ENCODE measurements around the gene ING2. TPM values are rescaled to one million over a fixed set of nuclear protein-coding genes. Genes with fewer than 3 reads are reported as not detected.

Gene ING2
- total and polyA plus RNA-seq, 3 donors from 2014 or later, result 38.0 to 47.3 (median 47.2) TPM

DNA sequence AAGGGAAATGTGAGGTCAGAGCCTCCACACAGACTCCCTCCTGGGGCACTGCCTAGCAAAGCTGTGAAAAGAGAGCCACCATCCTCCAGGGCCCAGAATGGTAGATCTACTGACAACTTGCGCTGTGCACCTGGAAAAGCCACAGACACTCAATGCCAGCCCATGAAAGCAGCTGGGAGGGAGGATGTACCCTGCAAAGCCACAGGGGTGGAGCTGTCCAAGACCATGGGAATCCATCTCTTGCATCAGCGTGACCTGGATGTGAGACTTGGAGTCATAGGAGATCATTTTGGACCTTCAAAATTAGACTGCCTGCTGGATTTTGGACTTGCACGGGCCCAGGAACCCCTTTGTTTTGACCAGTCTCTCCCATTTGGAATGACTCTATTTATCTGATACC is 37.6 kb upstream of the ING2 start:
- TF ChIP-seq, protein P1, sequence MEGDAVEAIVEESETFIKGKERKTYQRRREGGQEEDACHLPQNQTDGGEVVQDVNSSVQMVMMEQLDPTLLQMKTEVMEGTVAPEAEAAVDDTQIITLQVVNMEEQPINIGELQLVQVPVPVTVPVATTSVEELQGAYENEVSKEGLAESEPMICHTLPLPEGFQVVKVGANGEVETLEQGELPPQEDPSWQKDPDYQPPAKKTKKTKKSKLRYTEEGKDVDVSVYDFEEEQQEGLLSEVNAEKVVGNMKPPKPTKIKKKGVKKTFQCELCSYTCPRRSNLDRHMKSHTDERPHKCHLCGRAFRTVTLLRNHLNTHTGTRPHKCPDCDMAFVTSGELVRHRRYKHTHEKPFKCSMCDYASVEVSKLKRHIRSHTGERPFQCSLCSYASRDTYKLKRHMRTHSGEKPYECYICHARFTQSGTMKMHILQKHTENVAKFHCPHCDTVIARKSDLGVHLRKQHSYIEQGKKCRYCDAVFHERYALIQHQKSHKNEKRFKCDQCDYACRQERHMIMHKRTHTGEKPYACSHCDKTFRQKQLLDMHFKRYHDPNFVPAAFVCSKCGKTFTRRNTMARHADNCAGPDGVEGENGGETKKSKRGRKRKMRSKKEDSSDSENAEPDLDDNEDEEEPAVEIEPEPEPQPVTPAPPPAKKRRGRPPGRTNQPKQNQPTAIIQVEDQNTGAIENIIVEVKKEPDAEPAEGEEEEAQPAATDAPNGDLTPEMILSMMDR (IDR thresholded peaks at IDR 0.05), result no peak
- TF ChIP-seq POLR2A (IDR thresholded peaks at IDR 0.05), result no peak
- intact Hi-C loops (cut with DNase I; ENCODE audit: low total_unique reads), result no loop called here
- no peak for DNase-seq
- Histone ChIP-seq H3K36me3 (ENCODE audit: low read depth, missing control alignments) (no peaks in the 10 kb centered on the region), H3K27ac (no peak overlapping the region), H3K4me3 (no peak overlapping the region), H3K9me3 (no peaks in the 10 kb centered on the region), H3K27me3 (no peaks in the 10 kb centered on the region), H3K4me1 (no peaks in the 10 kb centered on the region)
- WGBS, 2 donors, result 97% methylated on average over 3 of the region's 3 CpGs

DNA sequence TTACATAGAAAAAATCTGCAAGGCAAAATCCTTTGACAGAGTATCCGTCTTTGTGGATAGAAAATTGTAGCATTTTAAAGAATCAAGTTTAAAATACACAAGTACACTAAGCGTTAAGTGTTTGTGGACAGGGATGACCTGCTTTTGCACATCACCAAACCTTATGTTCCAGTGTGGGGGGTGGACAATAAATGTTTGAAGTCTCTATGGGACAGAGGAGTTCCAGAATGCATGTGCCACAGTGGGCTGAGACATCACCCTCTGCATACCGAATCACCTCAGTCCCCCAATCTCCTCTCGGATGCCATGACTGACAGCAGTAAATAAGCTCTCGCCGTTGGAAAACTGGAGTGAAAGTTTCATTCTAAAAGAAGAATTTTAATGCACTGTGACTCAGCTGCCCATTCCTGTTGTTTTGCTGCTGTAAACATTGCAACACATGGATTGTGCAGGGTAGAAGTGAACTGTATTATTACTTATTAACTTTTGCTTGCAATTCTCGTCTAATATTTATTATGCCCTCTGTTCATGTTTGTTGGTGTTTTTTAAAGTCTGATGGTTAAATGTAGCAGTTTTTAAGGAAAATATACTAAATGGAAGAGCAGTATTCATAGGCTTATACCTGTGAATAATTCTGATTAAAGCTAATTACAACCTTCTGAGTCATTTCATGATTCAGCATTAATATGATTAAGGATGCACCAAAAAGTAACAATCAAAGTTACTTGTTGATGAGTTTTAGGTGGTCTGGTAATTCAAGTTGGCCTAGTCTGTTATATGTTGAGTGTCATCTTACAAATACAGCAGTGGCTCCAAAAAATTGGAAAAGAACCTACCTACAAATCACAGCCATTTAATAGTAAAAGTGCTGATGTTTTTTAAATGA is 36.4 kb upstream of the ING2 start:
- WGBS, 2 donors, result 51 to 77% methylated on average over 7 of the region's 7 CpGs
- no peak for DNase-seq
- H3K36me3 ChIP-seq (ENCODE audit: low read depth, missing control alignments), result no peaks in the 10 kb centered on the region
- no peak for TF ChIP-seq POLR2A (IDR thresholded peaks at IDR 0.05)
- TF ChIP-seq, protein P1 (IDR thresholded peaks at IDR 0.05), result no peak
- intact Hi-C loops (cut with DNase I; ENCODE audit: low total_unique reads), result no loop called here
- H3K4me1 ChIP-seq, result no peaks in the 10 kb centered on the region
- H3K9me3 ChIP-seq, result no peaks in the 10 kb centered on the region
- H3K27me3 ChIP-seq, result no peaks in the 10 kb centered on the region
- H3K27ac ChIP-seq, result no peak overlapping the region
- no peak overlapping the region for H3K4me3 ChIP-seq

DNA sequence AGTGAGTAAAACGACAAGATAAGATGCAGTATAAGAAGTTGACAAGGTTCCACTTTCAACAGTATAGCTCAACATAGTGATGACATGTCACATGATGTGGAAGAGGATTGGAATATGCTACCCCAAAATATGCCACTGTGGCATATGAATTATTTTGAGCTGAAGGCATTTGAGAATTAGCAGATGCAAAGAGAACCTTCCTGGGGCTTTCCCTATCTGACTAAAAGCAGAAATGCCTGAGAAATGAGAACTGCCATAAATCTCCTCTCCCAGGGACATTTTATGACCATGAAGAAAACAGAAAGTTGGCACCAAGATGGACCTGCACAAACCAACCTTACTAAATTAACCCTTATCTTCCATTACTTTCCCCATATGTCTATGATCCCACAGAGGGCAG is 35.6 kb upstream of the ING2 start:
- WGBS, 2 donors, result 92 to 93% methylated on average over 1 of the region's 1 CpG
- no peak for DNase-seq
- no peaks in the 10 kb centered on the region for H3K36me3 ChIP-seq (ENCODE audit: low read depth, missing control alignments)
- no peak overlapping the region for H3K27ac ChIP-seq
- H3K4me1 ChIP-seq, result no peaks in the 10 kb centered on the region
- intact Hi-C loops (cut with DNase I; ENCODE audit: low total_unique reads), result no loop called here
- H3K9me3 ChIP-seq, result no peaks in the 10 kb centered on the region
- H3K4me3 ChIP-seq, result no peak overlapping the region
- H3K27me3 ChIP-seq, result no peaks in the 10 kb centered on the region
- TF ChIP-seq POLR2A (IDR thresholded peaks at IDR 0.05), result no peak
- TF ChIP-seq, protein P1 (IDR thresholded peaks at IDR 0.05), result no peak

DNA sequence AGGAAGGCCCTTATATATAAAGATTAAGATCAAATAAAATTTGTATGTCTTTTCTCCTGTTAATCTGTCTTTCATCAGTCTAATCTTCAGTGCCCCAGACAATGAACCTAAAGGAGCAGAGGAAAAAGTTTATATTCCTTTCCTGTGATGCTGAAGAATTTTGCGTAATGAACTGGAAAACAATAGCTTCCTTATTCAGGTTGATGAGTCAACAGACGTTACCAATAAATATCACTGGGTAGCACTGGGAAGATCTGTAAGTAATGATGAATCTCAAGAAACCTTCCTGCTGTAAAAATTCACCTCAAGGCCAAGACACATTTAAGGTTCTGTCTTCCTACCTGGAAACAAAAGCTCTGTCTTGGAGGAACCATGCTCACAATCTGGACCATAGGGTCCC is 34.9 kb upstream of the ING2 start:
- TF ChIP-seq, protein P1 (IDR thresholded peaks at IDR 0.05), result no peak
- TF ChIP-seq POLR2A (IDR thresholded peaks at IDR 0.05), result no peak
- Histone ChIP-seq H3K4me3 (no peak overlapping the region), H3K27ac (no peak overlapping the region), H3K4me1 (no peaks in the 10 kb centered on the region), H3K36me3 (ENCODE audit: low read depth, missing control alignments) (no peaks in the 10 kb centered on the region), H3K27me3 (no peaks in the 10 kb centered on the region), H3K9me3 (no peaks in the 10 kb centered on the region)
- DNase-seq, result no peak
- intact Hi-C loops (cut with DNase I; ENCODE audit: low total_unique reads), result no loop called here
- WGBS, 2 donors, result 80 to 93% methylated on average over 2 of the region's 2 CpGs

DNA sequence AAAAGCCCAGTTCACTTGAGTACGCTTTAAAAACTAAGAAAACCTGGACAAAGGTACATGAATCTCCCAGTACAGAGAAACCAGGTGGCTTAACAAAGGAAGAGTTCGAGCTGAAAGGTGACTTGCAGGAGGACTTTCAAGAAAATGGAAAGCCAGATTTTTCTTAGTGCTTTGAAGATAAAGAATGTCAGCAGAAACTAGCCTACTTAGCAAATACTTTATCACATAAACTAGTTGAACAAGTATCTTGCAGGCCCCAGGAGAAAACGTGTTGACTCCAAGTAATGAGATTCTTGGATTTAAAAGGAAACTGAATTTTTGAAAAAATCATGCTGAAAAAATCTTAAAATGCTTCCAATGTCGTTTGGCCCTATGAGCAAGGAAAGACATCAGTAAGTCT is 34.0 kb upstream of the ING2 start:
- peak overlapping the region in 1 of 2 donors; percentile 56 for H3K27ac ChIP-seq
- no peak overlapping the region for H3K4me3 ChIP-seq
- intact Hi-C loops (cut with DNase I; ENCODE audit: low total_unique reads), result no loop called here
- no peak for DNase-seq
- 59 to 60% methylated on average over 4 of the region's 4 CpGs for WGBS, 2 donors
- H3K27me3 ChIP-seq, result no peaks in the 10 kb centered on the region
- no peaks in the 10 kb centered on the region for H3K36me3 ChIP-seq (ENCODE audit: low read depth, missing control alignments)
- no peaks in the 10 kb centered on the region for H3K9me3 ChIP-seq
- H3K4me1 ChIP-seq, result no peaks in the 10 kb centered on the region
- TF ChIP-seq, protein P1 (IDR thresholded peaks at IDR 0.05), result no peak
- no peak for TF ChIP-seq POLR2A (IDR thresholded peaks at IDR 0.05)

All from testis (tissue), 3 donors.